BJ (cell line): ENCODE results near the gene ANKRD10. TPM values are rescaled to one million over a fixed set of nuclear protein-coding genes. Genes with fewer than 3 reads are reported as not detected.

Experiments used
- CTCF ChIA-PET: fragments of 350-600 bp; formaldehyde crosslinking; extraction: SDS; loops from one replicate; lab custom pipeline; 2021; ENCODE audit warnings: antibody characterized with exemption, inconsistent platforms; lab: Yijun Ruan, JAX
- POLR2A ChIA-PET: fragments of 300-600 bp; sonication (Branson Sonifier 250); formaldehyde crosslinking; extraction: SDS; loops from one replicate; lab custom pipeline; 2021; ENCODE audit warnings: antibody characterized with exemption; lab: Charles Lee
- DNase-seq: peaks from one replicate; pipeline ENCODE4 v3.0.0-alpha.2; 2011; ENCODE audit warnings: low read depth
- H3K27me3 ChIP-seq: 2 replicates; pipeline ENCODE4 v1.6.0; 2011; ENCODE audit warnings: low read length; ENCODE audit not compliant: control insufficient read depth, insufficient read depth
- H3K36me3 ChIP-seq: 2 replicates; pipeline ENCODE4 v1.5.1; 2011; ENCODE audit warnings: low read length; ENCODE audit not compliant: control insufficient read depth, insufficient read depth
- H3K4me3 ChIP-seq: 2 replicates; pipeline ENCODE4 v1.5.1; 2011; ENCODE audit warnings: low read depth, mild to moderate bottlenecking, control low read depth, low read length
- polyA plus RNA-seq: library from polyadenylated mRNA; depleted of rRNA; stranded (reverse); fragments of >200 nt; gene quantifications from 2 replicates; pipeline ENCODE4 v1.2.3, GENCODE V29; 2011
- TF ChIP-seq, protein P1 (sequence below): IDR thresholded peaks from 2 replicates; pipeline ENCODE4 v1.5.1; 2011; ENCODE audit warnings: low read depth, mild to moderate bottlenecking, control low read depth, inconsistent platforms, low read length, moderate library complexity; ENCODE audit not compliant: insufficient read depth

ANKRD10 gene
- polyA plus RNA-seq, 1 experiment, result 43.5 TPM

DNA sequence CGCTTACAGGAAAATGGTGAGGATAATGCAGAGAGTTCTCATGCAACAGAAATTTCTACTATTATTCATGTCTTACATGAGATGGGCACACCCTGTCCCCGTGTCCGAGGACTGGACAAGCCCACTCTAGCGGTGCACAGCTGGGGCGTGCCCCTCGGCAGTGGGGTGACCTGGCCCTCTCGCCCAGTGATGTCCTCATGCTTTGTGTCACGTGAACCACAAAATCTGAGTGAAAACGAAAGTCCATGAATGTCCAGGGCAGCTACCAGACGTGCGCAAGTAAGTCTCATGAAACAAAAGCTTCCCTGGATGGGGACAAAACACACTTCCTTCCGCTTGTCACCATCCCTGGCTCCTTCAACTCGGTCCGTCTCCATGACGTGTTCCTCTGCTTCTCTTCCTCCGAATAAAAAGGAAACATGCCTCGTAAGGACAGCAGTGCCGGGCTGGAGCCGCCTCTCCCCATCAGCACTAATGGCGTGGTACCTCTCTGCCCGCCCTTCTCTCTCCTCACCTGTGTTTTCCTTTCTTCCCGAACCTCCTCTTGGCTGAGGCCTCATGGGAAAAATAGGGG lies 45.6 kb downstream of the ANKRD10 start:
- peak overlapping the region; percentile 41 for H3K4me3 ChIP-seq
- POLR2A ChIA-PET, result no interaction called here
- TF ChIP-seq, protein P1, sequence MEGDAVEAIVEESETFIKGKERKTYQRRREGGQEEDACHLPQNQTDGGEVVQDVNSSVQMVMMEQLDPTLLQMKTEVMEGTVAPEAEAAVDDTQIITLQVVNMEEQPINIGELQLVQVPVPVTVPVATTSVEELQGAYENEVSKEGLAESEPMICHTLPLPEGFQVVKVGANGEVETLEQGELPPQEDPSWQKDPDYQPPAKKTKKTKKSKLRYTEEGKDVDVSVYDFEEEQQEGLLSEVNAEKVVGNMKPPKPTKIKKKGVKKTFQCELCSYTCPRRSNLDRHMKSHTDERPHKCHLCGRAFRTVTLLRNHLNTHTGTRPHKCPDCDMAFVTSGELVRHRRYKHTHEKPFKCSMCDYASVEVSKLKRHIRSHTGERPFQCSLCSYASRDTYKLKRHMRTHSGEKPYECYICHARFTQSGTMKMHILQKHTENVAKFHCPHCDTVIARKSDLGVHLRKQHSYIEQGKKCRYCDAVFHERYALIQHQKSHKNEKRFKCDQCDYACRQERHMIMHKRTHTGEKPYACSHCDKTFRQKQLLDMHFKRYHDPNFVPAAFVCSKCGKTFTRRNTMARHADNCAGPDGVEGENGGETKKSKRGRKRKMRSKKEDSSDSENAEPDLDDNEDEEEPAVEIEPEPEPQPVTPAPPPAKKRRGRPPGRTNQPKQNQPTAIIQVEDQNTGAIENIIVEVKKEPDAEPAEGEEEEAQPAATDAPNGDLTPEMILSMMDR, result no peak
- DNase-seq, result no peak
- no peaks in the 10 kb centered on the region for H3K27me3 ChIP-seq
- H3K36me3 ChIP-seq, result no peaks in the 10 kb centered on the region
- CTCF ChIA-PET, result interaction anchor here (0.6 to 1.5 kb wide), 3 partner anchors 46 to 153 kb away, joined by 3 to 5 read pairs (median 3); partner anchors contain the start of gene ANKRD10

DNA sequence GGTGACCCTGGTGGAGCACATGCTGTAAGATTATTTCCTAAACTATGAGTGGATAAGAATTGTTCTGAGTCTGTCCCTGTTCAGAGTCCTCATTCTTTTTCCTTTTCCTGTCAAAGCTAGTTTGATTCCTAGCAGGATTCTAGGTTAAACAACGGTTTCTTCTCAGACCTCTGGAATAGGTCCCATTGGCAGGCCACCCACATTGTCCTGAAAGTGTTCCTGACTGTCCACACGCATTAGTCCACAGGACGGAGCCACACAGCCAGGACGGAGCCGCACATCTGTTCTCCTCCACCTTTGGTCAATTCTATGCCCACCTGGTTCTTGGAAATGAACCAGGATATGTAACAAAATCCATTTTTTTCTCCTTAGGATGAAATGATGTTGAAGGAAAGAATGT lies 46.1 kb downstream of the ANKRD10 start:
- H3K4me3 ChIP-seq, result no peak overlapping the region
- DNase-seq, result no peak
- no peaks in the 10 kb centered on the region for H3K27me3 ChIP-seq
- CTCF ChIA-PET, result interaction anchor here (0.6 to 1.5 kb wide), 2 partner anchors 46 to 152 kb away, joined by 3 to 5 read pairs; partner anchors contain the start of gene ANKRD10
- no peaks in the 10 kb centered on the region for H3K36me3 ChIP-seq
- POLR2A ChIA-PET, result no interaction called here
- TF ChIP-seq, protein P1, result no peak

DNA sequence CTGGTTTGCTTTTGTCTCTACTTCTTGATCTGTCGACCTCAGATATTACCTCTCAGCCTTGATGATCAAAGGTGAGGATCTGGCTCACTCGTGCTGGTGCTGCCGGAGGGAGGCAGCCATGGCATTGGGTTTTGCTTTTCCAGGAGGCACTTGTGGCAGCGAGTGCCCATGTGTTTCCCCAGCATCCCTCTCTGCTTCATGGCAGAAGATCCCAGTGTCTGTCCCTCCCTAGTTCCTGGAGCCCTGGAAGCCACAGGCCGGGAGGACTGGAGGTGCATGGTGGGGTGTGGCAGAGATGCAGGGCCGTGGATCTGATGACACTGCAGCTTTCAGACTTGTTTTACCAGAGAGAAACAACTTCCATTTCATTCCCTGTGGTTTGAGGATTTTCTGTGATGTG lies 47.5 kb downstream of the ANKRD10 start:
- CTCF ChIA-PET, result no interaction called here
- Histone ChIP-seq H3K36me3 (no peaks in the 10 kb centered on the region), H3K4me3 (no peak overlapping the region), H3K27me3 (no peaks in the 10 kb centered on the region)
- POLR2A ChIA-PET, result no interaction called here
- TF ChIP-seq, protein P1, result no peak
- no peak for DNase-seq

DNA sequence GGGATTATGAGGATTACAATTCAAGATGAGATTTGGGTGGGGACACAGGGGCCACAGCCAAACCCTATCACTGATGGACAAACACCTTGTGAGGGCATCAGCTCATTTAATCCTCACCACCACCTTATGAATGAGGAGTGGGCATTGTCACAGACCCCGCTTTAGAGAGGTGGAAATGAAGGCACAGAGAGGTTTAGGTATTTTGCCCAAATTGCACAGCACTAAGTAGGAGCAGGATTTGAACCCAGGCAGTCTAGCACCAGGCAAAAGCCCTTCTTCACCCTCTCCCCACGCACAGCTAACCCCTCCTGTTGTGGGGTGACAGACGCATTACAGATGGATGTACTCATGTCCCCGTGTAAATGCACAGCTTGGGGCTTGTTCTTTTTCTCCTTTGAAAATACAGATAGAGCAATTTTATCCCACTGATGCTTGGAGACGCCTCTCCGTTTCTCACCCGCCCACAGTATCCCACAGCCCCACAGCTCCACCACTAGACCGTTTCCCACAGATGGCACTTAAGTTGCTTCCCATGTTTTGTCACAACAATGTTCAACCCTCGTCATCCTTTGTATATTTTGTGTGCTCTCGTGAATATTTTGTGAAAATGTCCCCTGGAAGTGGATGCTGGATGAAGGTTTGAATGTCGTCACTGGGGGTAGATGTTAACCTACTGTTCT lies 48.2 kb downstream of the ANKRD10 start:
- Histone ChIP-seq H3K4me3 (no peak overlapping the region), H3K27me3 (no peaks in the 10 kb centered on the region), H3K36me3 (no peaks in the 10 kb centered on the region)
- TF ChIP-seq, protein P1, result no peak
- ChIA-PET CTCF (no interaction called here), POLR2A (no interaction called here)
- no peak for DNase-seq

DNA sequence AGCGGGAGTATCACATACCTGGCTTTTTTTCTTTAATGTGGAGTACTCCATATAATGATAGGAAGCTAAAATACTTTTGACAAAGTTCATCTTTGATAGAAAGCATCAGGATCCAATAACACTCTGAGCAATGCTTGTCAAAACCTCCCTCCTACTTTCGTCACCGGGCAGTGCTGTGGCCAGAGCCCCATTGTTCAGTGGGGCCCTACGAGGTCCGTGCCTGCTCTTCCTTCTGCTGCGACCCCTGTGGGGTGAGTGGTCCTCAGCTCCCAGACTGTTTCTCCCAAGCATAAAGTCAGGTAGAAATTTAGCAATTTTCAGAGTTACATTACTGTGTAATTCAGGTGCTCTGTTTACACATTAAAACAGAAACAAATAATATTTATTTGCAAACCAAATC lies 51.2 kb downstream of the ANKRD10 start:
- CTCF ChIA-PET, result interaction anchor here (0.6 kb wide), 1 partner anchor 52 kb away, joined by 6 read pairs; no protein-coding TSS in a partner anchor
- no peak for DNase-seq
- Histone ChIP-seq H3K27me3 (peaks cover 2% of the 10 kb centered on the region; the same call in 1 of the 2 replicates), H3K36me3 (no peaks in the 10 kb centered on the region), H3K4me3 (no peak overlapping the region)
- POLR2A ChIA-PET, result no interaction called here
- TF ChIP-seq, protein P1, result no peak
